HEK293 (cell line): ENCODE data around the gene FBXO28.

Experiments used
- TCF7L2 ChIP-seq: IDR thresholded peaks from 2 replicates; pipeline ENCODE4 v1.6.1; 2011; ENCODE audit warnings: low read depth, mild to moderate bottlenecking, inconsistent platforms, low read length, moderate library complexity, borderline replicate concordance
- ZBTB8A ChIP-seq: fragments of 450-650 bp; formaldehyde crosslinking; IDR thresholded peaks from 2 replicates; pipeline ENCODE4 v1.5.1; 2016; ENCODE audit warnings: missing biosample characterization, missing genetic modification characterization
- TF ChIP-seq, protein P1 (sequence below): fragments of 450-650 bp; formaldehyde crosslinking; IDR thresholded peaks from 2 replicates; pipeline ENCODE4 v1.5.1; 2016; ENCODE audit warnings: missing biosample characterization, missing genetic modification characterization, low read depth
- TF ChIP-seq, protein P2 (sequence below): fragments of 450-650 bp; formaldehyde crosslinking; IDR thresholded peaks from 2 replicates; pipeline ENCODE4 v1.5.1; 2016; ENCODE audit warnings: missing biosample characterization, missing genetic modification characterization

DNA sequence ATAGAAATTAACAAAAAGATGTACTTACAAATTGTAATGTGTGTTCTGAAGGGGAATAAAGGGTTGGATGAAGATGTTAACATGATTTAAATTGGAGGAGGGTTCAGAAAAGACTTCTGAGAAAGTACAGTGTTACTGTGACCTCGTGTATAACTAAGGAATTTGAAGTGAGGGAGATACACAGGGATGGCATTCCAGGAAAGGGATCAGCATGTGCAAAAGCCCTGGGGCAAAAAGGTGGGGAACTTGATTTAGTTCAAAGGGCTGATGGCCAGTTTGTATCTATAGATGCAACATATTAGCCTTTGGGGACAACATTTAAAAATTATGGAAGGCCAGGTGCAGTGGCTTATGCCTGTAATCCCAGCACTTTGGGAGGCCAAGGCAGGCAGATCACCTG is 35.8 kb downstream of the FBXO28 start:
- TF ChIP-seq, protein P1, sequence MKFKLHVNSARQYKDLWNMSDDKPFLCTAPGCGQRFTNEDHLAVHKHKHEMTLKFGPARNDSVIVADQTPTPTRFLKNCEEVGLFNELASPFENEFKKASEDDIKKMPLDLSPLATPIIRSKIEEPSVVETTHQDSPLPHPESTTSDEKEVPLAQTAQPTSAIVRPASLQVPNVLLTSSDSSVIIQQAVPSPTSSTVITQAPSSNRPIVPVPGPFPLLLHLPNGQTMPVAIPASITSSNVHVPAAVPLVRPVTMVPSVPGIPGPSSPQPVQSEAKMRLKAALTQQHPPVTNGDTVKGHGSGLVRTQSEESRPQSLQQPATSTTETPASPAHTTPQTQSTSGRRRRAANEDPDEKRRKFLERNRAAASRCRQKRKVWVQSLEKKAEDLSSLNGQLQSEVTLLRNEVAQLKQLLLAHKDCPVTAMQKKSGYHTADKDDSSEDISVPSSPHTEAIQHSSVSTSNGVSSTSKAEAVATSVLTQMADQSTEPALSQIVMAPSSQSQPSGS (tag by site-specific recombination): no peak
- TF ChIP-seq, protein P2, sequence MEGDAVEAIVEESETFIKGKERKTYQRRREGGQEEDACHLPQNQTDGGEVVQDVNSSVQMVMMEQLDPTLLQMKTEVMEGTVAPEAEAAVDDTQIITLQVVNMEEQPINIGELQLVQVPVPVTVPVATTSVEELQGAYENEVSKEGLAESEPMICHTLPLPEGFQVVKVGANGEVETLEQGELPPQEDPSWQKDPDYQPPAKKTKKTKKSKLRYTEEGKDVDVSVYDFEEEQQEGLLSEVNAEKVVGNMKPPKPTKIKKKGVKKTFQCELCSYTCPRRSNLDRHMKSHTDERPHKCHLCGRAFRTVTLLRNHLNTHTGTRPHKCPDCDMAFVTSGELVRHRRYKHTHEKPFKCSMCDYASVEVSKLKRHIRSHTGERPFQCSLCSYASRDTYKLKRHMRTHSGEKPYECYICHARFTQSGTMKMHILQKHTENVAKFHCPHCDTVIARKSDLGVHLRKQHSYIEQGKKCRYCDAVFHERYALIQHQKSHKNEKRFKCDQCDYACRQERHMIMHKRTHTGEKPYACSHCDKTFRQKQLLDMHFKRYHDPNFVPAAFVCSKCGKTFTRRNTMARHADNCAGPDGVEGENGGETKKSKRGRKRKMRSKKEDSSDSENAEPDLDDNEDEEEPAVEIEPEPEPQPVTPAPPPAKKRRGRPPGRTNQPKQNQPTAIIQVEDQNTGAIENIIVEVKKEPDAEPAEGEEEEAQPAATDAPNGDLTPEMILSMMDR: no peak
- TF ChIP-seq ZBTB8A (tag by site-specific recombination): no peak
- TF ChIP-seq TCF7L2: no peak
